SK-N-SH (cell line): ENCODE measurements around the gene VAMP1. TPM values are rescaled to one million over a fixed set of nuclear protein-coding genes. Genes with fewer than 3 reads are reported as not detected.

ENCODE experiments used
- CTCF ChIA-PET: fragments of 300-600, 350-600 bp; formaldehyde crosslinking; extraction: SDS; loops from one replicate; lab custom pipeline; 2021; lab: Yijun Ruan, JAX
- POLR2A ChIA-PET: fragments of 350-600 bp; sonication (Branson Sonifier 250); formaldehyde crosslinking; extraction: SDS; loops from one replicate; lab custom pipeline; 2020; ENCODE audit warnings: antibody characterized with exemption, inconsistent platforms; lab: Yijun Ruan, JAX
- DNase-seq: peaks from one replicate; pipeline ENCODE4 v3.0.0; 2012
- H2AFZ ChIP-seq: fragments of 200-600 bp; sonication (generic); 2 replicates; pipeline ENCODE4 v1.8.1; 2016; ENCODE audit warnings: antibody characterized with exemption, mild to moderate bottlenecking, low read depth
- H3F3A ChIP-seq: fragments of 200-600 bp; sonication (generic); replicated peaks from 2 replicates; pipeline ENCODE3; 2016; ENCODE audit warnings: antibody characterized with exemption, mild to moderate bottlenecking; ENCODE audit not compliant: insufficient read depth
- H3K27ac ChIP-seq, 2 experiments: fragments of 200-500 bp in 1 of 2; fragments of 200-600 bp in 1 of 2; sonication (Bioruptor generic) in 1 of 2; sonication (generic), shearing (Covaris generic) in 1 of 2; 2 replicates each; pipeline versions ENCODE4 v1.5.1 to v1.6.1; 2014 to 2016; ENCODE audit warnings: low read depth in 2 of 2, inconsistent platforms in 1 of 2, low read length in 1 of 2, mild to moderate bottlenecking in 1 of 2, mixed read lengths in 1 of 2
- H3K27me3 ChIP-seq: fragments of 200-600 bp; sonication (generic), shearing (Covaris generic); 2 replicates; pipeline ENCODE4 v1.6.1; 2016; ENCODE audit warnings: mixed run types; ENCODE audit not compliant: insufficient read depth
- H3K36me3 ChIP-seq, 2 experiments: fragments of 200-500 bp in 1 of 2; fragments of 200-600 bp in 1 of 2; sonication (Bioruptor generic) in 1 of 2; sonication (generic) in 1 of 2; replicated peaks in 1 of 2; 2 replicates each; pipeline versions ENCODE3 to v1.5.1; 2014 to 2016; ENCODE audit warnings: low read length in 1 of 2, mild to moderate bottlenecking in 1 of 2; ENCODE audit not compliant: insufficient read depth in 2 of 2, control insufficient read depth in 1 of 2
- H3K4me1 ChIP-seq, 2 experiments: fragments of 200-500 bp in 1 of 2; fragments of 200-600 bp in 1 of 2; sonication (Bioruptor generic) in 1 of 2; sonication (generic), shearing (Covaris generic) in 1 of 2; 2 replicates each; pipeline versions ENCODE4 v1.5.1 to v1.6.1; 2014 to 2016; ENCODE audit warnings: low read depth in 1 of 2, low read length in 1 of 2, mixed run types in 1 of 2; ENCODE audit not compliant: insufficient read depth in 2 of 2, control insufficient read depth in 1 of 2
- H3K4me2 ChIP-seq: fragments of 200-600 bp; sonication (generic), shearing (Covaris generic); 2 replicates; pipeline ENCODE4 v1.6.1; 2017; ENCODE audit warnings: mixed run types
- H3K4me3 ChIP-seq, 2 experiments: fragments of 200-500 bp in 1 of 2; fragments of 200-600 bp in 1 of 2; sonication (Bioruptor generic) in 1 of 2; sonication (generic), shearing (Covaris generic) in 1 of 2; 2 replicates each; pipeline versions ENCODE4 v1.5.1 to v1.8.1; 2014 to 2016; ENCODE audit warnings: low read depth in 2 of 2, inconsistent platforms in 1 of 2, low read length in 1 of 2, mild to moderate bottlenecking in 1 of 2, mixed read lengths in 1 of 2, moderate library complexity in 1 of 2
- H3K79me2 ChIP-seq: fragments of 200-600 bp; sonication (generic); 2 replicates; pipeline ENCODE4 v1.8.1; 2017; ENCODE audit warnings: mild to moderate bottlenecking; ENCODE audit not compliant: insufficient read depth
- H3K9ac ChIP-seq: fragments of 200-600 bp; sonication (generic); 2 replicates; pipeline ENCODE4 v1.6.1; 2017; ENCODE audit warnings: mixed run types
- H3K9me2 ChIP-seq: fragments of 200-600 bp; sonication (generic); 2 replicates; pipeline ENCODE4 v1.6.1; 2017; ENCODE audit warnings: mixed run types
- H3K9me3 ChIP-seq: fragments of 200-600 bp; sonication (generic); 2 replicates; pipeline ENCODE4 v1.6.1; 2017; ENCODE audit warnings: mixed run types, mild to moderate bottlenecking, moderate library complexity
- H4K20me1 ChIP-seq: fragments of 200-600 bp; sonication (generic); 2 replicates; pipeline ENCODE4 v1.6.1; 2017; ENCODE audit warnings: mild to moderate bottlenecking, mixed run types; ENCODE audit not compliant: insufficient read depth
- CHD2 ChIP-seq: fragments of 150-350 bp; IDR thresholded peaks from 2 replicates; pipeline ENCODE4 v1.6.1; 2018; ENCODE audit warnings: low read length; ENCODE audit not compliant: partially characterized antibody
- EP300 ChIP-seq, 2 experiments: IDR thresholded peaks; 2 replicates each; pipeline versions ENCODE4 v1.4.0 to v1.6.1; 2012; ENCODE audit warnings: borderline replicate concordance in 1 of 2, low read depth in 1 of 2, low read length in 1 of 2
- FOSL2 ChIP-seq: IDR thresholded peaks from 2 replicates; pipeline ENCODE4 v1.4.0; 2012; ENCODE audit warnings: low read depth, mild to moderate bottlenecking, moderate library complexity, borderline replicate concordance
- FOXJ3 ChIP-seq: sonication (generic); formaldehyde crosslinking; IDR thresholded peaks from 2 replicates; pipeline ENCODE4 v1.5.1; 2020; ENCODE audit warnings: mild to moderate bottlenecking, missing genetic modification reagents
- FOXM1 ChIP-seq: IDR thresholded peaks from 2 replicates; pipeline ENCODE4 v1.4.0; 2012; ENCODE audit warnings: low read depth, mild to moderate bottlenecking
- GABPA ChIP-seq: IDR thresholded peaks from 2 replicates; pipeline ENCODE4 v1.4.0; 2012; ENCODE audit warnings: low read depth, mild to moderate bottlenecking
- JUND ChIP-seq: IDR thresholded peaks from 2 replicates; pipeline ENCODE4 v1.4.0; 2012
- MAX ChIP-seq: IDR thresholded peaks from 2 replicates; pipeline ENCODE4 v1.4.0; 2012; ENCODE audit warnings: low read depth
- MEF2A ChIP-seq: IDR thresholded peaks from 2 replicates; pipeline ENCODE4 v1.4.0; 2012; ENCODE audit warnings: low read depth, borderline replicate concordance
- MXI1 ChIP-seq: IDR thresholded peaks from 2 replicates; pipeline ENCODE4 v1.6.1; 2012; ENCODE audit warnings: mild to moderate bottlenecking, low read depth, low read length, improper control_type of control experiment
- NRF1 ChIP-seq: IDR thresholded peaks from 2 replicates; pipeline ENCODE4 v1.6.1; 2012; ENCODE audit warnings: low read depth, mild to moderate bottlenecking, low read length
- POLR2AphosphoS5 ChIP-seq: IDR thresholded peaks from 2 replicates; pipeline ENCODE4 v1.6.1; 2012; ENCODE audit warnings: low read depth, low read length
- RAD21 ChIP-seq: IDR thresholded peaks from 2 replicates; pipeline ENCODE4 v1.6.1; 2012; ENCODE audit warnings: mild to moderate bottlenecking, low read length
- RCOR1 ChIP-seq: fragments of 150-350 bp; IDR thresholded peaks from 2 replicates; pipeline ENCODE4 v1.6.1; 2017; ENCODE audit warnings: antibody characterized with exemption, low read length
- RXRA ChIP-seq: IDR thresholded peaks from 2 replicates; pipeline ENCODE4 v1.4.0; 2012; ENCODE audit warnings: low read depth, mild to moderate bottlenecking, borderline replicate concordance
- SIN3A ChIP-seq: IDR thresholded peaks from 2 replicates; pipeline ENCODE4 v1.6.1; 2012; ENCODE audit warnings: low read depth, mild to moderate bottlenecking, low read length, moderate library complexity, borderline replicate concordance
- TAF1 ChIP-seq: IDR thresholded peaks from 2 replicates; pipeline ENCODE4 v1.6.1; 2012; ENCODE audit warnings: low read depth, mild to moderate bottlenecking, low read length, moderate library complexity, borderline replicate concordance
- TCF12 ChIP-seq: IDR thresholded peaks from 2 replicates; pipeline ENCODE4 v1.4.0; 2012
- USF1 ChIP-seq: IDR thresholded peaks from 2 replicates; pipeline ENCODE4 v1.4.0; 2012; ENCODE audit warnings: low read depth, borderline replicate concordance
- ZBTB33 ChIP-seq: IDR thresholded peaks from 2 replicates; pipeline ENCODE4 v1.4.0; 2012; ENCODE audit warnings: low read depth, borderline replicate concordance
- WGBS: methylation state at CpG from one replicate; pipeline ENCODE4 v1.1.6; 2017; ENCODE audit warnings: low lambda C conversion rate; 5-methylcytosine and 5-hydroxymethylcytosine counted together
- polyA plus RNA-seq, 3 experiments: library from polyadenylated mRNA; depleted of rRNA; stranded (reverse); fragments of >200 nt; gene quantifications; 2 replicates each; pipeline ENCODE4 v1.2.3, GENCODE V29; 2012

Gene VAMP1
- polyA plus RNA-seq, 1 of the 3 experiments (the other 2 are of a cell fraction): 36.8 TPM

DNA sequence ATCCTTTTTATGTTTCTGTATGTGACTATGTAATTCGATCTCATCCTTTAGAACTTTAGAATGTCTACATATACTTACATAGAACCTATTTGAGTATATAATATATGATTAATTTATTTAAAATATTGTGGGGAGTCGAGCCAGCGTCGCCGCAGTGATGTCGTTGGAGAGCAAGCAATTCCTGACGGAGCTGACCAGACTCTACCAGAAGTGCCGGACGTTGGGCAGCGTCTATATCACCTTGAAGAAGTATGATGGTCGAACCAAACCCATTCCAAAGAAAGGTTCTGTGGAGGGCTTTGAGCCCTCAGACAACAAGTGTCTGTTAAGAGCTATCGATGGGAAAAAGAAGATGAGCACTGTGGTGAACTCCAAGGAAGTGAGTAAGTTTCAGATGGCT is 32.1 kb downstream of the VAMP1 start:
- no peaks in the 10 kb centered on the region for H3K4me1 ChIP-seq
- H3K4me2 ChIP-seq: no peak overlapping the region
- H2AFZ ChIP-seq: no peak overlapping the region
- H4K20me1 ChIP-seq: no peaks in the 10 kb centered on the region
- no peaks in the 10 kb centered on the region for H3K79me2 ChIP-seq
- no peaks in the 10 kb centered on the region for H3F3A ChIP-seq
- WGBS: 91% methylated on average over 12 of the region's 12 CpGs
- no peaks in the 10 kb centered on the region for H3K9me3 ChIP-seq
- no peak overlapping the region for H3K9ac ChIP-seq
- ChIA-PET CTCF (interaction anchor here (1.0 to 4.1 kb wide), 3 partner anchors 15 to 103 kb away, joined by 3 to 21 read pairs (median 16); no protein-coding TSS in a partner anchor), POLR2A (no interaction called here)
- no peaks in the 10 kb centered on the region for H3K9me2 ChIP-seq
- no peak for DNase-seq
- H3K36me3 ChIP-seq: no peaks in the 10 kb centered on the region
- no peak for TF ChIP-seq TCF12
- no peak for TF ChIP-seq GABPA
- no peak for TF ChIP-seq RAD21
- TF ChIP-seq MAX: no peak
- no peaks in the 10 kb centered on the region for H3K27me3 ChIP-seq
- H3K4me3 ChIP-seq: no peak overlapping the region
- no peak overlapping the region for H3K27ac ChIP-seq

- POLR2A ChIA-PET: no interaction called here
- Histone ChIP-seq H3K9me3 (no peaks in the 10 kb centered on the region), H3K27ac (no peak overlapping the region), H4K20me1 (no peaks in the 10 kb centered on the region), H3K79me2 (no peaks in the 10 kb centered on the region), H3F3A (no peaks in the 10 kb centered on the region), H3K9me2 (no peaks in the 10 kb centered on the region), H3K36me3 (no peaks in the 10 kb centered on the region), H3K9ac (no peak overlapping the region), H3K4me3 (no peak overlapping the region)
- CTCF ChIA-PET: interaction anchor here (2.8 to 4.1 kb wide), 2 partner anchors 14 to 28 kb away, joined by 16 to 21 read pairs; no protein-coding TSS in a partner anchor
- DNase-seq: no peak
- TF ChIP-seq JUND: no peak
- no peak for TF ChIP-seq CHD2
- no peak for TF ChIP-seq RCOR1
- no peak for TF ChIP-seq NRF1
- TF ChIP-seq SIN3A: no peak
- no peak for TF ChIP-seq FOXJ3
- no peak for TF ChIP-seq ZBTB33
- TF ChIP-seq USF1: no peak
- TF ChIP-seq EP300 (IDR thresholded peaks at IDR 0.05; ENCODE audit: borderline replicate concordance in 1 of 2, low read depth in 1 of 2, low read length in 1 of 2): no peak
- TF ChIP-seq RXRA: no peak
- no peak for TF ChIP-seq FOSL2
- no peak for TF ChIP-seq MXI1
- TF ChIP-seq FOXM1: no peak
- TF ChIP-seq MAX: no peak
- no peak for TF ChIP-seq POLR2AphosphoS5
- TF ChIP-seq RAD21: no peak
- no peak for TF ChIP-seq TAF1
- TF ChIP-seq MEF2A: no peak
- TF ChIP-seq, all 33 proteins: peak for 0
- no peaks in the 10 kb centered on the region for H3K4me1 ChIP-seq
- H3K27me3 ChIP-seq: no peaks in the 10 kb centered on the region
- no peak overlapping the region for H3K4me2 ChIP-seq
- 83% methylated on average over 2 of the region's 3 CpGs for WGBS
- no peak overlapping the region for H2AFZ ChIP-seq
Observed at GRCh38 chr12:6437586-6437985, 32.9 kb downstream of the VAMP1 start.
